Activated CD8-positive, alpha-beta memory T cell treated with anti-CD3 and anti-CD28 coated beads, Interleukin-2, amount 50 U/mL, for 1 hour (primary cell): ENCODE data around the gene SIGLEC12.
"Not testable (repeated sequence)": the region's sequence is repeated elsewhere in the genome, so short reads cannot be mapped to it uniquely, and the experiment has no call there.

Experiments
- DNase-seq: peaks from one replicate; pipeline ENCODE4 v3.0.0-alpha.2; 2020; ENCODE audit errors: extremely low read depth

The SIGLEC12 gene

GRCh38 chr19:51458899-51459505, 42.6 kb downstream of the SIGLEC12 start:
- DNase-seq, result no peak

GRCh38 chr19:51458051-51458645, 43.5 kb downstream of the SIGLEC12 start, which contains the start of gene SIGLEC8:
Gene SIGLEC8, minus strand, starts transcription at chr19:51458454. Its CDS starts 67 bp downstream, at chr19:51458387.
- DNase-seq, result no peak

- DNase-seq, result no peak
These were observed 44.1 kb downstream of the SIGLEC12 start for GRCh38 chr19:51457351-51458013.

GRCh38 chr19:51456541-51457290, 44.9 kb downstream of the SIGLEC12 start:
- DNase-seq, result no peak

GRCh38 chr19:51450730-51451307, 50.8 kb downstream of the SIGLEC12 start:
- DNase-seq, result no peak

GRCh38 chr19:51448411-51449016, 53.1 kb downstream of the SIGLEC12 start:
- DNase-seq, result no peak

GRCh38 chr19:51448011-51448410, 53.6 kb downstream of the SIGLEC12 start:
- DNase-seq, result no peak

- not testable (repeated sequence) for DNase-seq
These were observed 54.1 kb downstream of the SIGLEC12 start for GRCh38 chr19:51447510-51447909.

- DNase-seq, result peak; percentile 83
These were observed 59.9 kb downstream of the SIGLEC12 start for GRCh38 chr19:51441410-51442390.
